EL (cell line): Measurements from ENCODE around the gene MC2R.

Experiments
- DNase-seq: peaks from one replicate; pipeline ENCODE4 v3.0.0-alpha.2; 2016

Gene MC2R

DNA sequence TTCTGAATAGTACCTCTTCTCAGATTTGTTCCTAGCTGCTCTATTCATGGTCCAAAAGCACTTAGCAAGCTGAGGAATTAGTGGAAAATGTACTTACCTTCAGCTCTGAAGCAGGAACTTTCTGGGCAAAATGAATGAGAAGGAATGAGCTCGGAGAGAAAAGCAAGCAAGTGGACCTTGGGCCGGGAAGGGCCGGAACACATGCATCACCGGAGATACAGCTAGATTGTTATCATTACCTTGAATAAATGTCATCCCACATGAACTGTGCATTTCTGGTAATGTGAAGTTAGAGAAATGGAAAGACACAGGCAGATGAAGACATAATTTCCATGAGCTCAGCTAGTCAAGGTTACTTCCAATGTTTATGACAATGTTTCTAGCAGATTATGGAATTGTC lies at the start of gene MC2R:
MC2R (minus strand) TSS at position 146 of the 400 bp plus-strand sequence. CDS start 30,018 bp downstream, outside the sequence.
- DNase-seq: no peak

DNA sequence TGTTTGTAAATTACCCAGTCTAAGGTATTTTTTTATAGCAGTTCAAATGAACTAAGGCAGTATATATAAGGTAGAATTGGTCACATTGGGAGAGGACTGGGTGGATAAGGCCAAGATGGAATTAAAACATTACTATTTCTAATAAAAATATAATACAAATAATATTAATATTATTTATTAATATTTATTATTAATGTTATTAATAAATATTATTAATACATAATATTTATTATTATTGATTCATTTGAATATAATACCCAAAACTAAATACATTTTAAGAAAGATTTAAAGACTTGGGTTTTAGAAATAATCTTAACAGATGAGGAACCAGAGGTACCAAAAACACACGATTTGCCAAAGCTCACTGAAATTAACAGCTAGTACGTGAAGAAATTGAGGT lies 30.5 kb upstream of the MC2R start:
- no peak for DNase-seq

DNA sequence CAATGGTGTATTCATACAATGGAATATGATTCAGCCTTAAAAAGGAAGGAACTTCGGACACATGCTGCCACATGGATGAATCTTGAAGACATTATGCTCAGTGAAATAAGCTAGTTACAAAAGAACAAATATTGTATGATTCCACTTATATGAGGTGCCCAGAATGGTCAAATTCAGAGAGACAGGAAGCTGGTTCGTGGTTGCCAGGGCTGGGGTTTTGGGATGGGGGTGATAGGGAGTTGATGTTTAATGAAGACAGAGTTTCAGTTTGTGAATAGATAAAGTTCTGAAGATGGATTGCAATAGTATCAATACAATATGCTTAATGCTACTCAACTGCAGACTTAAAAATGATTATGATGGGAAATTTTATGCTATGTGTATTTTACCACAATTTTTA lies 28.0 kb upstream of the MC2R start:
- no peak for DNase-seq

GRCh38 chr18:13940326-13940725 lies 25.0 kb upstream of the MC2R start:
- no peak for DNase-seq

GRCh38 chr18:13934676-13935075 lies 19.3 kb upstream of the MC2R start:
- DNase-seq: no peak

- no peak for DNase-seq
Observed at GRCh38 chr18:13934058-13934457, 18.7 kb upstream of the MC2R start.

DNA sequence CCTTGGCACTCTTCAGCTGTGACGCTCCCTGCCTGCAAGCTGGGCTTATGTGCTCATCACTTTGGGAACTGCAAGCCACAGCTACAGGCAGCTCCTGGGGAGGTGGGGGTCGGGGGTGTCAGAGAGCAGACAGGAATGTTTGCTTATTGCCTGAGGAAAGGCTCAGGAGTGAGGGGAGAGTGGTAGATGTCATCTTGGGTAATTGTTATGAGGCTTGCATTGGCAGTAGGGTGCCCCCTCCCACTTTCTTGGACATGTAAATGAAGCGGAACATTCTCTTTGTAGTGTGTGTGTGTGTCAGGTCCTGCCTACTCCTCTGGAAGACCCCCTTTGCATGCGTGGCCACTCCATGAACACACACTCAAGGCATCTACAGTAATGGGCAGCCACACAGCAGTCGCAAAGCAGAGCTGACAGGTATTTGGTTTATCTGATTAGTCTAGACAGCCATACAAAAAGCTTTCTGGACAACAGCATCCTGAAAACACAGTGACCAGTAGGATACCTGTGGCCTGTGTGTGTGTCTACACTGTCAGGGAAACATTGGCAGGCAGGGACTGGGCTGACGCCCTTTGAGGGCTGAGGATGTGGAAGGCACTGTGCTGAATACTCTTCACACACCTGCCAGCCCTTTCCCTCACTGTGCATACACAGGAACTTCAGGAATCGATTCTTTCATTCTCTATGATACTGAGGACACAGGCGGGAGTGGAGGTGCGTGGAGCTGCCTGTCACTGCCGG lies 17.1 kb upstream of the MC2R start:
- no peak for DNase-seq

GRCh38 chr18:13930964-13931363 lies 15.6 kb upstream of the MC2R start:
- DNase-seq: no peak

DNA sequence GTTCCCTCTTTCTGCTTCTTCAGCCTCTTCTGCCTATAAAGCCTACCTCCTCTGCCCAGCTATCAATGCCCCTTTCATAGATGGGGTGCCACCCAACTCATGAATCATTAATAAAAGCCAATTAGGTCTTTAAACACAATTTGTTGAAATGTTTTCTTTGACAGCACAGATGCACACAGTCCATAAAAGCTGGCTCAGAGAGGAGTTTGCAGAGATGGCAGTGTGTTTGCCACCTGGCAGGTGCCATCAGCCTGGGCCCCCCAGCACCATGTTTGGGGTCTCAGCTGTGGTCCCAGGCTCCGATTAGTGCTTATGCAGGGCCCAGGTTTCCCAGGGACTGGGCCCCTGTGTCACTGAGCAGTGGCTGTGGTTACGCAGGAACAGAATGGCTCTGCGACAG lies 7.9 kb upstream of the MC2R start:
- DNase-seq: no peak

DNA sequence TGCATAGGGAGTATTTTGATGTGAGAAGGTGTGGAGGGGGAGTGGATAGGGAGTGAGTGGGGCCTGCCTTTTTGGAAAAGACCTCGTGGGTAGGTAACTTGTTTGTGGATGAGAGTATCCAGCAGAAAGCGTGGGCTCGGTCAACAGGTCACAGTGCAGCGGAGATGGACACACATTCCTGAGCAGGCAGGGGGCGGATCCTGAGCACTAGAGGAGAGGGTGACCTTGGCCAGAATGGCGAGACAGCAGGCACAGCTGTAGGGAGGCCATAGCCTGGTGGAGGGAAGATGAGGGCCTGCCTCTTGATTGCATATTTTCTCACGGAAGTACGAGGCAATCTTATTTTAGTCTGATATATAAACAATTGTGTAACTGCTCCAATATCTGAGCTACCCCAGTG lies 3.6 kb upstream of the MC2R start:
- no peak for DNase-seq

GRCh38 chr18:13917401-13917800 lies 2.1 kb upstream of the MC2R start:
- no peak for DNase-seq

DNA sequence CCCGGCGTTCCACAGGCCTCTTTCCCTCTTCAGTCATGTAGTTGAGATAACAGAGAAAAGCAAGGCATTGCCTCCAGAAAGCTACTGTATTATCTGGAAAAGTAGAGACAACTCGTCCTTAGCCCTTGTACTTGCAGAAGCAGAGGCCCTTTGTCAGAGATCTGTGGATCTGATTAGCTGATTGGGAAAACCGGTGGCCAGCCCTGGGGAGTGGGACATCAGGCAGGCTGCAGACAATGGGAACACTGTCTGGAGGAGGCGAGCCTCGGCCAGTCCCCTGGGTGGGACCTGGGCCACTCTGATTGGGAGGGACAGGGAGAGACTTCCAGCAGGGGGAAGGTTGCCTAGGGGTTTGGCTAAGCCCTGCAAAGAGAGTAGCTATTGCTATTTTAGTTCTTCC lies 1.2 kb upstream of the MC2R start:
- DNase-seq: no peak

GRCh38 chr18:13915995-13916431 lies 677 bp upstream of the MC2R start:
- DNase-seq: no peak

DNA sequence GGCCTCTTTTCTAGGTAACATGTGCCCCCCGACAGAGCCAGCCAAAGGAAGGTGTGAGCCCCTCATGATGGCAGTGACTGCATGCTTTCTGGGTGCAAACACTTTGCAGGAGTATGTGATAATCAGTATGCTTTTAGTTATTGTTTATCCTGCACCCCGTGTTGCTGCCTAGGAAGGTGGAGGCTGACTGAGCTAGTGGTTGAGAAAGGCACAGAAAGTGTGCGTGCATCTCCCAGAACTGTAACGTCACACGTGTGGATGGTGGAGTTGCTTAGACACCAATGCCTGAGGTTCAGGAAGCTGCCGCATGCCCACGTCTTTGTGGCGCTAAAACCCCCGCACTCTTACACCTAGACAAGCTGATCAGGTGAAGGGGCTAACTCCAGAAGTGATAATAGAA lies 580 bp downstream of the MC2R start:
- DNase-seq: no peak

- DNase-seq: no peak
Observed at GRCh38 chr18:13914170-13914569, 1.2 kb downstream of the MC2R start.

GRCh38 chr18:13913205-13913604 lies 2.1 kb downstream of the MC2R start:
- no peak for DNase-seq

- DNase-seq: no peak
Observed at GRCh38 chr18:13912601-13913000, 2.7 kb downstream of the MC2R start.

DNA sequence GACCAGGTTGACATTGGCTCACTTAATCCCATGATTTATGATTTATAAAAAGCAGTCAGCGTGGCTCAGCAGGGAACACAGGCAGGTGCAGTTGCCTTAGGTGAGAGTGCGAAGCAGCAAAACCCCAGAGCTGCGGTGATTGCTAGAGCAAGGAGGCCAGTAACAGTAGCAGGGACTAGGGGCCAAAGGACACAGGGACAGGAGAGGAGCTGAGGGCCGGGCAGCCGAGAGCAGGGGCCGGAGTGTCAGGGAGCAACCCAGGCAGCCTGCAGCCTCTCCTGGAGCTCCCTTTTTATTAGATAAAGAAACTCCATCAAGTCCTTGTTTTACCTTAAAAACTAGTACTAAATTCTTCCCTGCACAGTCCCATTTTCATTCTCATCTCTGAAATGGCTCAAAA lies 4.3 kb downstream of the MC2R start:
- no peak for DNase-seq

DNA sequence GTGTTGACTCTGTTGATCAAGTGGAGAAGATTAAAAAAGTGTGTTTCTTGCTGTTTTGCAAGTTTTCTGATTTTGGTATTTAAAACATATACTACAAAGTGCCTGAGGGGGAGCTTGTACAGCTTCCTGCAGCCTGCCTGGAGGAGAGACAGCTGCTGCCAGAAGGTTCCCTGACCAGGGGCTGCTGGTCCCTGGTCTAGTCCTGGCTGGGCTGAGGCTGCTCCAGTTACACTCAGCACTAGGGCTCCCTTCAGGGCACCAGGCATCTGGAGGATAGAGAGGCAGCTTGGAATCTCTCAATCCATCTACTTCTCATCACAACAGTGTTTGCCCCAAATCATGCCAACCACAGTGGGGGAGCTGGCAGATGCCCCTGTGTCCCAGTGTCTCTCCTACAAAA lies 4.8 kb downstream of the MC2R start:
- no peak for DNase-seq

DNA sequence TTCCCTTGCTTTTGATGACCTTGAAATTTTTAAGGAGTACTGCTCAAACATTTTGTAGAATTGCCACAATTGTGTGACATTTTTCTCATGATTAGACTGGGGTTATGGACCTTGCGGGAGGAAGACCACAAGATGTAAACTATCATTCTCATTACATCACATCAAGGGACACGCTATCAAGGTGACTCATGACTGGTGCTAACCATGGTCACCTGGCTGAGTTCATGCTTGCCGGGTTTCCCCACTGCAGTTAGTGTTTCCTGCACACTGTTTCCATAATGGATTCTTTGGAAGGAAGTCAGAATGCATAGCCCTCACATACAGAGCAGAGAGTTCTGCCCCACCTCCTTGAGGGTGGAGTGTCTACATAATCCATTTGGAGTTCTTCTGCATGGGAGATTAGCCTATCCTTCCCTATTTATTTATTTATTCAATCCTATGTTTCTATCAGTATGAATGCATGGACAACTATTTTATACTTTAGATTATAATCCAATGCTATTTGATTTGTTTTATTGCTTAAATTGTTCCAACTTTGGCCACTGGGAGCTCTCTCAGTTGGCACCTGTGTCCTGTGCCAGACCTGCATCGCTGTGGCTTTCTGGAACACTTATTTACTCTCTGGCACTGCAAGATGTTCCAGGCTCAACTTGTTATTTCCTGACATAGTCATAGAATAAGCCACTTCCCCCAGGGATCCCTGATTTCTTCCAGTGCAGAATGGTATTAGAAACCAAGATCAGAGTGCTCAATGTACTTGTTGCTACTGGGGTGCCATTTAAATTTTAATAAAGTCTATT lies 6.0 kb downstream of the MC2R start:
- DNase-seq: no peak

DNA sequence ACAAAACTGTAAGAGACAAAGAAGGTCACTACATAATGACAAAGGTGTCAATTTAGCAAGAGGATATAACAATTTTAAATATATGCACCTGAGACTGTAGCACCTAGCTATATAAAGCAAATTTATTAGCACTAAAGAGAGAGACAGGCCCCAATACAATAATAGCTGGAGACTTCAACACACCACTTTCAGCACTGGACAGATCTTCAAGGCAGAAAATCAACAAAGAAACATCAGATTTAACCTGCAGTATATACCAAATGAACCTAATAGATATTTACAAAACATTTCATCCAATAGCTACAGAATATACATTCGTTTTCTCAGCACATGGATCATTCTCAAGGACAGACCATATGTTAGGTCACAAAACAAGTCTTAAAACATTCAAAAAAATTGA lies 14.7 kb downstream of the MC2R start:
- no peak for DNase-seq

DNA sequence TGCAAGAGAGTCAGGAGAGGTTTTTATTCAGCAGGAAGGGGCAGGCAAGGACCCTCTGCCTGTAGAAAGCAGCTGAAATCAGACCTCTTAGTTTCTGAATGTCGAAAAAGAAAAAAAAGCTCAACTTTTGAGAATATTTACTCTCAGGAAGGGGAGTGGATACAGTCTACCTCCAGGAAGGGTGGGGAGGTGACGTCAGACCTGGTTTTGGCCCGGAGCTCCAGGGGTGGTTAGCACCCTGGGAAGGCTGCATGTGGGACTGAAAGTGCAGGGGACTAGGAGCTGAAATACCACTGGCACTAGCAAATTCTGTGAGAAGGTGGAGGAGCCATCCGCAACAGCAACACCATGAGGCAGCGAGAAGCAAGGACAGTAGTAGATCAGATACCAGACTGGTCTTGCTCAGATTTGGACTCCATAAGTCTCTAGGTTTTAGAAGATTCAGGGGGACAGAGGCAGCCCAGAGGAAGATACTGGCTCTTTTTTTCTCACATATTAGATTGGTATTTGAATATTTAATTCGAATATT lies 19.8 kb downstream of the MC2R start:
- DNase-seq: no peak

- DNase-seq: no peak
Observed at GRCh38 chr18:13894531-13894930, 20.8 kb downstream of the MC2R start.

DNA sequence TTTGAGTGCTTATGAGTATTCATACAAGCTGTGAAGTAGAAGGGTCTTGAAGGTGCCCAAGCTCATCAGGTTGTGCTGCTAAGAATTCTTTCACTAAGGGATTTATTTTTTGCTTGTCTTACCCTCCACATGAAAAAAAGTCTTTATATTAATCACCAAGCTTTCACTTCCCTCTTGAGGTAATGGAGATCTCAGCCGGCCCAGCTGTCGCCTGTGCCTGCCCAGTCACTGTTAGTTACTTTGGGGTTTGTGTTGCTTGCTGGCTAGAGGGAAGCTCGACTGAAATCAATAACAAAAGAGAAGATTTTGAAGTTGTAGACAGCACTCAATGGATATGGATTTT lies 21.9 kb downstream of the MC2R start:
- no peak for DNase-seq
